HG03460 (cell line): ENCODE results near the gene ZNF343.
"Not testable (repeated sequence)": the region's sequence is repeated elsewhere in the genome, so short reads cannot be mapped to it uniquely, and the experiment has no call there.

Experiments
- ATAC-seq: cut with Tn5 transposase; IDR thresholded peaks from one replicate; pipeline ENCODE4 v1.9.1; 2021; ENCODE audit not compliant: unreplicated experiment

Gene ZNF343

GRCh38 chr20:2508631-2509467 is at the start of gene ZNF343:
Gene ZNF343 (minus strand): TSS chr20:2508915. CDS start chr20:2493895, 15,020 bp downstream.
- ATAC-seq, result peak; percentile 92

- ATAC-seq, result no peak
Observed at GRCh38 chr20:2557873-2558580, 49.3 kb upstream of the ZNF343 start.

GRCh38 chr20:2545594-2545993 is 36.9 kb upstream of the ZNF343 start:
- no peak for ATAC-seq

GRCh38 chr20:2544211-2544610 is 35.5 kb upstream of the ZNF343 start:
- ATAC-seq, result no peak

GRCh38 chr20:2542361-2542760 is 33.6 kb upstream of the ZNF343 start:
- no peak for ATAC-seq

GRCh38 chr20:2541940-2542339 is 33.2 kb upstream of the ZNF343 start:
- no peak for ATAC-seq

GRCh38 chr20:2538931-2539720 is 30.4 kb upstream of the ZNF343 start:
- ATAC-seq, result no peak

- no peak for ATAC-seq
Observed at GRCh38 chr20:2538356-2538755, 29.6 kb upstream of the ZNF343 start.

- ATAC-seq, result no peak
Observed at GRCh38 chr20:2537101-2537500, 28.4 kb upstream of the ZNF343 start.

GRCh38 chr20:2536560-2536986 is 27.9 kb upstream of the ZNF343 start, which contains the start of gene TMC2:
Gene TMC2 (plus strand): TSS chr20:2536573. CDS start chr20:2536622, 49 bp downstream.
- ATAC-seq, result no peak

- ATAC-seq, result no peak
Observed at GRCh38 chr20:2535711-2536559, 27.2 kb upstream of the ZNF343 start.

- no peak for ATAC-seq
Observed at GRCh38 chr20:2533118-2533517, 24.4 kb upstream of the ZNF343 start.

- no peak for ATAC-seq
Observed at GRCh38 chr20:2528671-2529271, 20.1 kb upstream of the ZNF343 start.

- no peak for ATAC-seq
Observed at GRCh38 chr20:2527762-2528161, 19.0 kb upstream of the ZNF343 start.

GRCh38 chr20:2526218-2526583 is 17.5 kb upstream of the ZNF343 start:
- ATAC-seq, result not testable (repeated sequence)

- peak; percentile 34 for ATAC-seq
Observed at GRCh38 chr20:2524709-2525506, 16.2 kb upstream of the ZNF343 start.

GRCh38 chr20:2523919-2524708 is 15.4 kb upstream of the ZNF343 start:
- ATAC-seq, result peak; percentile 59

- not testable (repeated sequence) for ATAC-seq
Observed at GRCh38 chr20:2522826-2523429, 14.2 kb upstream of the ZNF343 start.
